ENCODE results near the gene GPC5. TPM values are rescaled to one million over a fixed set of nuclear protein-coding genes. Genes with fewer than 3 reads are reported as not detected.

The GPC5 gene
- polyA plus RNA-seq, 4 donors = 0.18 to 0.86 TPM; not detected in 2

- peaks cover 0 to 3% (median 0%) of the 10 kb centered on the region in 3 donors for H3K4me1 ChIP-seq (ENCODE audit: control insufficient read depth in 3 of 3, insufficient read depth in 2 of 3, low read depth in 1 of 3, low read length in 2 of 3)
- H3K27ac ChIP-seq (ENCODE audit: low read depth in 1 of 3, low read length in 2 of 3) = no peak overlapping the region
- FAIRE-seq (no peak), DNase-seq (no peak)
- no peak overlapping the region for H3K4me3 ChIP-seq (ENCODE audit: low read depth in 1 of 3, low read length in 3 of 3)
- H3K36me3 ChIP-seq (ENCODE audit: control insufficient read depth in 3 of 3, insufficient read depth in 2 of 3, low read depth in 1 of 3, low read length in 3 of 3) = no peaks in the 10 kb centered on the region
- peaks cover 0 to 10% of the 10 kb centered on the region in 2 donors for H3K9me3 ChIP-seq (ENCODE audit: control insufficient read depth in 2 of 2, insufficient read depth in 1 of 2, low read depth in 1 of 2, low read length in 1 of 2)
- no peaks in the 10 kb centered on the region for H3K27me3 ChIP-seq (ENCODE audit: control insufficient read depth in 3 of 3, insufficient read depth in 3 of 3, low read length in 3 of 3)
- WGBS, 3 donors = 35 to 63% (median 36%) methylated on average over 3 of the region's 3 CpGs
These were observed 614.4 kb downstream of the GPC5 start for GRCh38 chr13:92012787-92013186.

- no peak for DNase-seq
- H3K4me3 ChIP-seq (ENCODE audit: low read depth in 1 of 3, low read length in 3 of 3) = no peak overlapping the region
- H3K36me3 ChIP-seq (ENCODE audit: control insufficient read depth in 3 of 3, insufficient read depth in 2 of 3, low read depth in 1 of 3, low read length in 3 of 3) = no peaks in the 10 kb centered on the region
- 89 to 93% (median 92%) methylated on average over 13 of the region's 13 CpGs for WGBS, 3 donors
- no peak for FAIRE-seq
- peaks cover 0 to 8% of the 10 kb centered on the region in 2 donors for H3K9me3 ChIP-seq (ENCODE audit: control insufficient read depth in 2 of 2, insufficient read depth in 1 of 2, low read depth in 1 of 2, low read length in 1 of 2)
- H3K4me1 ChIP-seq (ENCODE audit: control insufficient read depth in 3 of 3, insufficient read depth in 2 of 3, low read depth in 1 of 3, low read length in 2 of 3) = no peaks in the 10 kb centered on the region
- H3K27me3 ChIP-seq (ENCODE audit: control insufficient read depth in 3 of 3, insufficient read depth in 3 of 3, low read length in 3 of 3) = no peaks in the 10 kb centered on the region
- H3K27ac ChIP-seq (ENCODE audit: low read depth in 1 of 3, low read length in 2 of 3) = no peak overlapping the region
These were observed 619.3 kb downstream of the GPC5 start for GRCh38 chr13:92017737-92018136.

GRCh38 chr13:92028695-92029094 is 630.3 kb downstream of the GPC5 start:
- H3K4me1 ChIP-seq (ENCODE audit: control insufficient read depth in 3 of 3, insufficient read depth in 2 of 3, low read depth in 1 of 3, low read length in 2 of 3) = no peaks in the 10 kb centered on the region
- FAIRE-seq (no peak), DNase-seq (no peak)
- H3K27me3 ChIP-seq (ENCODE audit: control insufficient read depth in 3 of 3, insufficient read depth in 3 of 3, low read length in 3 of 3) = no peaks in the 10 kb centered on the region
- H3K27ac ChIP-seq (ENCODE audit: low read depth in 1 of 3, low read length in 2 of 3) = no peak overlapping the region
- H3K4me3 ChIP-seq (ENCODE audit: low read depth in 1 of 3, low read length in 3 of 3) = no peak overlapping the region
- no peaks in the 10 kb centered on the region for H3K36me3 ChIP-seq (ENCODE audit: control insufficient read depth in 3 of 3, insufficient read depth in 2 of 3, low read depth in 1 of 3, low read length in 3 of 3)
- peaks cover 0 to 4% of the 10 kb centered on the region in 2 donors for H3K9me3 ChIP-seq (ENCODE audit: control insufficient read depth in 2 of 2, insufficient read depth in 1 of 2, low read depth in 1 of 2, low read length in 1 of 2)

GRCh38 chr13:92029641-92030040 is 631.2 kb downstream of the GPC5 start:
- Histone ChIP-seq H3K4me1 (ENCODE audit: control insufficient read depth in 3 of 3, insufficient read depth in 2 of 3, low read depth in 1 of 3, low read length in 2 of 3) (no peaks in the 10 kb centered on the region), H3K9me3 (ENCODE audit: control insufficient read depth in 2 of 2, insufficient read depth in 1 of 2, low read depth in 1 of 2, low read length in 1 of 2) (peaks cover 0 to 4% of the 10 kb centered on the region in 2 donors), H3K4me3 (ENCODE audit: low read depth in 1 of 3, low read length in 3 of 3) (no peak overlapping the region), H3K27ac (ENCODE audit: low read depth in 1 of 3, low read length in 2 of 3) (no peak overlapping the region), H3K27me3 (ENCODE audit: control insufficient read depth in 3 of 3, insufficient read depth in 3 of 3, low read length in 3 of 3) (no peaks in the 10 kb centered on the region), H3K36me3 (ENCODE audit: control insufficient read depth in 3 of 3, insufficient read depth in 2 of 3, low read depth in 1 of 3, low read length in 3 of 3) (no peaks in the 10 kb centered on the region)
- DNase-seq = no peak
- no peak for FAIRE-seq
- WGBS, 3 donors = 68 to 77% (median 70%) methylated on average over 4 of the region's 4 CpGs

- FAIRE-seq (no peak), DNase-seq (no peak)
- 85% methylated on average over 2 of the region's 2 CpGs for WGBS, 3 donors
- Histone ChIP-seq H3K36me3 (ENCODE audit: control insufficient read depth in 3 of 3, insufficient read depth in 2 of 3, low read depth in 1 of 3, low read length in 3 of 3) (no peaks in the 10 kb centered on the region), H3K27ac (ENCODE audit: low read depth in 1 of 3, low read length in 2 of 3) (no peak overlapping the region), H3K27me3 (ENCODE audit: control insufficient read depth in 3 of 3, insufficient read depth in 3 of 3, low read length in 3 of 3) (no peaks in the 10 kb centered on the region), H3K4me3 (ENCODE audit: low read depth in 1 of 3, low read length in 3 of 3) (no peak overlapping the region), H3K4me1 (ENCODE audit: control insufficient read depth in 3 of 3, insufficient read depth in 2 of 3, low read depth in 1 of 3, low read length in 2 of 3) (no peaks in the 10 kb centered on the region), H3K9me3 (ENCODE audit: control insufficient read depth in 2 of 2, insufficient read depth in 1 of 2, low read depth in 1 of 2, low read length in 1 of 2) (no peaks in the 10 kb centered on the region)
These were observed 640.5 kb downstream of the GPC5 start for GRCh38 chr13:92038905-92039304.

GRCh38 chr13:92042522-92042921 is 644.1 kb downstream of the GPC5 start:
- H3K4me3 ChIP-seq (ENCODE audit: low read depth in 1 of 3, low read length in 3 of 3) = no peak overlapping the region
- no peaks in the 10 kb centered on the region for H3K36me3 ChIP-seq (ENCODE audit: control insufficient read depth in 3 of 3, insufficient read depth in 2 of 3, low read depth in 1 of 3, low read length in 3 of 3)
- no peak for FAIRE-seq
- 58 to 67% (median 60%) methylated on average over 4 of the region's 4 CpGs for WGBS, 3 donors
- no peak overlapping the region for H3K27ac ChIP-seq (ENCODE audit: low read depth in 1 of 3, low read length in 2 of 3)
- H3K9me3 ChIP-seq (ENCODE audit: control insufficient read depth in 2 of 2, insufficient read depth in 1 of 2, low read depth in 1 of 2, low read length in 1 of 2) = no peaks in the 10 kb centered on the region
- H3K27me3 ChIP-seq (ENCODE audit: control insufficient read depth in 3 of 3, insufficient read depth in 3 of 3, low read length in 3 of 3) = no peaks in the 10 kb centered on the region
- H3K4me1 ChIP-seq (ENCODE audit: control insufficient read depth in 3 of 3, insufficient read depth in 2 of 3, low read depth in 1 of 3, low read length in 2 of 3) = no peaks in the 10 kb centered on the region
- DNase-seq = no peak

GRCh38 chr13:92044351-92044750 is 645.9 kb downstream of the GPC5 start:
- Histone ChIP-seq H3K9me3 (ENCODE audit: control insufficient read depth in 2 of 2, insufficient read depth in 1 of 2, low read depth in 1 of 2, low read length in 1 of 2) (no peaks in the 10 kb centered on the region), H3K27ac (ENCODE audit: low read depth in 1 of 3, low read length in 2 of 3) (no peak overlapping the region), H3K4me3 (ENCODE audit: low read depth in 1 of 3, low read length in 3 of 3) (no peak overlapping the region), H3K4me1 (ENCODE audit: control insufficient read depth in 3 of 3, insufficient read depth in 2 of 3, low read depth in 1 of 3, low read length in 2 of 3) (no peaks in the 10 kb centered on the region), H3K27me3 (ENCODE audit: control insufficient read depth in 3 of 3, insufficient read depth in 3 of 3, low read length in 3 of 3) (no peaks in the 10 kb centered on the region), H3K36me3 (ENCODE audit: control insufficient read depth in 3 of 3, insufficient read depth in 2 of 3, low read depth in 1 of 3, low read length in 3 of 3) (no peaks in the 10 kb centered on the region)
- whole genome bisulfite sequencing, 3 donors = 74 to 85% (median 76%) methylated on average over 3 of the region's 3 CpGs
- no peak for DNase-seq
- no peak for FAIRE-seq

GRCh38 chr13:92054389-92054788 is 656.0 kb downstream of the GPC5 start:
- DNase-seq = peak; percentile 2 to 82
- FAIRE-seq = no peak
- Histone ChIP-seq H3K27me3 (ENCODE audit: control insufficient read depth in 3 of 3, insufficient read depth in 3 of 3, low read length in 3 of 3) (no peaks in the 10 kb centered on the region), H3K4me3 (ENCODE audit: low read depth in 1 of 3, low read length in 3 of 3) (no peak overlapping the region), H3K27ac (ENCODE audit: low read depth in 1 of 3, low read length in 2 of 3) (peak overlapping the region in 1 of 3 donors; percentile 32), H3K9me3 (ENCODE audit: control insufficient read depth in 2 of 2, insufficient read depth in 1 of 2, low read depth in 1 of 2, low read length in 1 of 2) (peaks cover 0 to 4% of the 10 kb centered on the region in 2 donors), H3K36me3 (ENCODE audit: control insufficient read depth in 3 of 3, insufficient read depth in 2 of 3, low read depth in 1 of 3, low read length in 3 of 3) (no peaks in the 10 kb centered on the region), H3K4me1 (ENCODE audit: control insufficient read depth in 3 of 3, insufficient read depth in 2 of 3, low read depth in 1 of 3, low read length in 2 of 3) (peaks cover 0 to 3% (median 0%) of the 10 kb centered on the region in 3 donors)

- no peak for FAIRE-seq
- H3K4me1 ChIP-seq (ENCODE audit: control insufficient read depth in 3 of 3, insufficient read depth in 2 of 3, low read depth in 1 of 3, low read length in 2 of 3) = no peaks in the 10 kb centered on the region
- no peaks in the 10 kb centered on the region for H3K27me3 ChIP-seq (ENCODE audit: control insufficient read depth in 3 of 3, insufficient read depth in 3 of 3, low read length in 3 of 3)
- H3K36me3 ChIP-seq (ENCODE audit: control insufficient read depth in 3 of 3, insufficient read depth in 2 of 3, low read depth in 1 of 3, low read length in 3 of 3) = no peaks in the 10 kb centered on the region
- H3K9me3 ChIP-seq (ENCODE audit: control insufficient read depth in 2 of 2, insufficient read depth in 1 of 2, low read depth in 1 of 2, low read length in 1 of 2) = no peaks in the 10 kb centered on the region
- DNase-seq = peak in 1 of 2 donors; percentile 32
- no peak overlapping the region for H3K4me3 ChIP-seq (ENCODE audit: low read depth in 1 of 3, low read length in 3 of 3)
- H3K27ac ChIP-seq (ENCODE audit: low read depth in 1 of 3, low read length in 2 of 3) = no peak overlapping the region
- WGBS, 3 donors = 49 to 54% (median 51%) methylated on average over 4 of the region's 4 CpGs
These were observed 676.2 kb downstream of the GPC5 start for GRCh38 chr13:92074658-92075057.

Data from small intestine (tissue), 7 donors.